HG02759 (cell line): ENCODE data around the gene ASPG.

Source experiments
- ATAC-seq: cut with Tn5 transposase; IDR thresholded peaks from one replicate; pipeline ENCODE4 v1.9.1; 2021; ENCODE audit warnings: mild to moderate bottlenecking, moderate library complexity; ENCODE audit not compliant: unreplicated experiment

ASPG gene

DNA sequence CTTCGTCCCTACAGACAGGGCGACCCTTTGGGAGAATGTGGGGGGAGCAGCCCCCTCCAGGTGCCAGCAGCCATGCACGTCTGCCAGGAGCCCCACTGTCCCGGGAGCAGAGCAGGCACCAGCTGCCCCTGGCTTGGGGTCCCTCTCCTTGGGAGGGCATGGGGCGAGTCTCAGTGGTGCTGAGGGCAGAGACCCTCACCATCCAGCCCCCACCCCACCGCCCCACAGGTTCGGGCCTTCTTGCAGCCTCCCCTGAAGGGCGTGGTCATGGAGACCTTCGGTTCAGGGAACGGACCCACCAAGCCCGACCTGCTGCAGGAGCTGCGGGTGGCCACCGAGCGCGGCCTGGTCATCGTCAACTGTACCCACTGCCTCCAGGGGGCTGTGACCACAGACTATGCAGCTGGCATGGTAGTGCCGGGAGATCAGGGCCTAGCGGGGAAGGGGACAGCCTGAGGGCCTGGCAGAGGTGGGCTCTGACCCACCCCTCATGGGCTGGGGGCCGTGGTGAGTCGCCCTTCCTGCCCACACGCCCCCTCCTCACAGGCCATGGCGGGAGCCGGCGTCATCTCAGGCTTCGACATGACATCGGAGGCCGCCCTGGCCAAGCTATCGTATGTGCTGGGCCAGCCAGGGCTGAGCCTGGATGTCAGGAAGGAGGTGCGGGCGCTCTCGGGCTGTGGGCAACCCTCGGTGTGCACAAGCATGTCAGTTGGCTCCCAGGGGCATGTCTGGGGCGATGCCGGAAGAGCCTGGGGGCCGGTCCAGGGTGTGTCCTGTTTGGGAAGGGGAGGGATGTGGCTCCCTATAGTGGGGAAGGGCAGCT lies 18.8 kb downstream of the ASPG start:
- no peak for ATAC-seq

DNA sequence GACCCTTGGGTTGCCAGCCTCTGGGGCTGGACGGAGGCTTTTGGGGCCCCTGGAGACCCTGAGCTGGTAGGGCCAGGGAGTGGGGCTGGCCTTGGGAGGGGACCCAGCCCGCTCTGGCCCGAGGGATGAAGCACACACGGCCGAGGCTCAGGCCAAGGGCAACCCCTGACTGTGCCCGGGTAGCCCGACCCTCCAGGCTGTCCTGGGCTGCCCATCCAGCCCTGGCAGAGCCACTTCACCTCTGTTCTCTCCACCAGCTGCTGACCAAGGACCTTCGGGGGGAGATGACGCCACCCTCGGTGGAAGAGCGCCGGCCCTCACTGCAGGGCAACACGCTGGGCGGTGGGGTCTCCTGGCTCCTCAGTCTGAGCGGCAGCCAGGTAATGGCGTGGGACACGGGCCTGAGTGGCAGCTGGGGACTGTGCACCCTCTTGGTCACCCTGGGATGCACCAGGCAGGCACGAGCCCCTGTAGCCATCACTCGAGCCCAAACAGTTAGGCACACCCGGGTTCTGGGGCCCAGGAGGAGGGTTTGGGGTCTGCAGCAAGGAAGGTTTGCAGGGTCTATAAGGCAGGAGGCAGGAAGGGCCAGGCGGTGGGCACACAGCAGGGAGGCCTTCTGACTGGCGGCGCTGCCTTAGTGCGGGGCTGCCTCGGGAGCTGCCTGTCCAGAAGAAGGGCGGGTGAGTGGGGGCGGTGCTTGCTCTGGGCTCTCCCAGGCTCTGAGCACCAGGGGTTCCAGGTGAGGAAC lies 19.7 kb downstream of the ASPG start:
- ATAC-seq = no peak

- no peak for ATAC-seq
These were observed 20.4 kb downstream of the ASPG start for GRCh38 chr14:104105822-104106470.

- no peak for ATAC-seq
These were observed 21.0 kb downstream of the ASPG start for GRCh38 chr14:104106471-104106991.

GRCh38 chr14:104107101-104107581 lies 21.6 kb downstream of the ASPG start:
- ATAC-seq = no peak

DNA sequence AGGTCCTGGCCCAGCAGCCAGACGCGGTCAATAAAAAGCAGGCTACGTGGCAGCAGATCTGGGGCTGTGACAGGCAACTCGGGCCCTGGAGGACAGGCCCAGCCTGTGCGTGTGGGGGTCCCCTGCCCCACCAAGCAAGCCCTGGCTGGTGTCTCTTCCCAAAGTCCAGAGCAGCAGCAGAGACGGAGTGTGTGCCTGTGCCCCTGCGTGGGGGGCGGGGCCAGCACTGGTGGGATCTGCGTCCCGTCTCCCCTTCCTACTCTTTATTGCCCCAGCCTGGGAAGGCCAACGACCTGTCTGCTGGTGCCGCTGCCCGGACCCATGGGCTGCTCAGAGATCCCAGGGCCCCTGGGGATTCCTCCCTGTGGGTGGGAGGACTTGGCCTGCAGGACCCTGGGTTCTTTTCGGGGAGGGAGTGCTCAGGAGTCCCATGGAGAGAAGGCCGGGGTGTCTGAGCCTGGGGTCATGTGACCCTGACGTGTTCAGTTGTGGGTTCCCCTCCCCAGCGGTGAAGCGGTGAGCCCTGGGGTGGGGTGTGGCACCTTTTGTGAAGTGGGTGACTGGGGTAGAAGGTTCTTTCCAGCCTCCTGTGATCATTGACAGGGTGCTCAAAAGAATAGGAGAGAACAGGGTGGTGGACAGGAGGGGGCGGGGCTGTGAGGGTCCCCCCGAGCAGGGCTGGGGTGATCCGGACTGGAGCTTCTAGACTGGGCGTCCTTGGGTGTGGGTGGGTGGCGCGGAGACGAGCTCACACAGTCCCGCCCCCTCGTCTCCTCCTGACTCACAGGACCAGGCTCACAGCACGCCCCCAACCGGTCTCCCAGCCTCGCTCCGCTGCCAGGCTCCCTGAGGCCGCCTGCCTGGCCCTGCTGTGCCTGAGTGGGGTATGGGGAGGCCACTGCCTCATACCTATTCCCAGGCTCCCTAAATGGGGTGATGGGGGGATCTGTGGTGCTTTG lies 22.4 kb downstream of the ASPG start:
- ATAC-seq = no peak

GRCh38 chr14:104108570-104109541 lies 23.4 kb downstream of the ASPG start:
- ATAC-seq = no peak

- no peak for ATAC-seq
These were observed 24.3 kb downstream of the ASPG start for GRCh38 chr14:104109731-104110361.

- ATAC-seq = no peak
These were observed 25.1 kb downstream of the ASPG start for GRCh38 chr14:104110491-104111209.

- no peak for ATAC-seq
These were observed 26.0 kb downstream of the ASPG start for GRCh38 chr14:104111301-104112112.

DNA sequence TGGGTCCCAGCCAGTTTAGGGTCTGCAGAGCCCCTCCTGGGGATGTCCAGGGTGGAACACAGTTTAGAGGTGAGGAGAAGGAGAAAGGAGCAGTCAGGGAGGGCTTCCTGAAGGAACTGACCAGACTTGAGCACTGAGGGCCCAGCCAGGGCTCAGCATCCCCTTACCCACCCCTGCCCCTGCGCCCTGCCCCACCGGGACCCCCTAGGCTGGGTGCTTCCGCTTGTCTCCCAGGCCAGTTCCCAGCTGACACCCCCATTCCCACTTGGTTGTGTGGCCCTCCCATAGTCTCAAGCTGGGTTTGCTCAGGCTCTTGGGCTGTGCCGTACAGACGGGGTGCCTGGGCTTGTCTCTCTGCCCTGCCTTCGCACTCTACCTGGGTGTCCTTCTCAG lies 26.6 kb downstream of the ASPG start:
- no peak for ATAC-seq

DNA sequence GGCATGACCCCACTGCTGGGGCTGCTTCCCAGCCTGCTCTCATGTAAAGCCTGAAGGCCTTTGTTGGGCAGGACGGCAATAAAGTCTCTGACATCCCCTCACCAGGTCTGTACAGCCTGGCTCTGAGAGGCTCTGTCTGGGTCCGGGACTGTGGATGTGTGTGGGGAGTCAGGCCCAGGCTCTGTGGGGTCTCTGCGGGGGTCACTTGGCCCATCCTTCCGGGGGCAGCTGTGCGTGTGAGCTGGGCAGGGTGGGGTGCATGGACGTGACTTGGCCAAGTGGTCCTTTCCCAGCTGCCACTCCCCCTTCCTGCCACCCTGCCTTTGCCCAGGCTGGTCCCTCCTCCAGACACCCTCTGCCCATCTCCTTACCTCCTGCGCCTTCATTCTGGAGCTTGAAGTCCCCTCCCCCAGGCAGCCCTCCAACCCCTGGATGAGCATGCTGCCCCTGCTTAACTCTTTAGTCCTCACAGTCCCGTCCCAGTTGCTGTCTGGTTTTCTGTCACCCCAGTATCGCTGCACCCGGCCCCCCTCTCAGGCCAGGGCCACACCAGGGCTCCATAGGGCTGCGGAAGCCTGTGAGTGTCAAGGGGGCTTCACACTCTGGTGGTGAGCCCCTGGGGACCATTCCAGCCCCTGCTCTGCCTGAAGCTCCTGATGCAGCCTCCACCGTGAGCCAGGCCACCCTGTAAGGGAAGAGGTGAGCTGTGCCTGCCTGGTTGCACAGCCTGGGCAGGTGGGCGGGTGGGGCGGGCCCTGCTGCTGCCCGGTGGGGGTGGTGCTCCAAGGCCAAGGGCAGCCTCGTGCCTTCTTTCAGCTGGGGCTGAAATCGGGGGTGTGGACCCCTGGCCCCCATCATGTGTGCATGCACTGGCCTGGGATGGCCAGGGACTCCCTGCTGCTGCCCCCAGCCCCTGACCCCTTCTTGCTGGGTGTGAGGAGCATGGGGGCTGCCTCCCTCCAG lies 27.4 kb downstream of the ASPG start:
- ATAC-seq = no peak

- ATAC-seq = no peak
These were observed 28.3 kb downstream of the ASPG start for GRCh38 chr14:104113631-104114420.

DNA sequence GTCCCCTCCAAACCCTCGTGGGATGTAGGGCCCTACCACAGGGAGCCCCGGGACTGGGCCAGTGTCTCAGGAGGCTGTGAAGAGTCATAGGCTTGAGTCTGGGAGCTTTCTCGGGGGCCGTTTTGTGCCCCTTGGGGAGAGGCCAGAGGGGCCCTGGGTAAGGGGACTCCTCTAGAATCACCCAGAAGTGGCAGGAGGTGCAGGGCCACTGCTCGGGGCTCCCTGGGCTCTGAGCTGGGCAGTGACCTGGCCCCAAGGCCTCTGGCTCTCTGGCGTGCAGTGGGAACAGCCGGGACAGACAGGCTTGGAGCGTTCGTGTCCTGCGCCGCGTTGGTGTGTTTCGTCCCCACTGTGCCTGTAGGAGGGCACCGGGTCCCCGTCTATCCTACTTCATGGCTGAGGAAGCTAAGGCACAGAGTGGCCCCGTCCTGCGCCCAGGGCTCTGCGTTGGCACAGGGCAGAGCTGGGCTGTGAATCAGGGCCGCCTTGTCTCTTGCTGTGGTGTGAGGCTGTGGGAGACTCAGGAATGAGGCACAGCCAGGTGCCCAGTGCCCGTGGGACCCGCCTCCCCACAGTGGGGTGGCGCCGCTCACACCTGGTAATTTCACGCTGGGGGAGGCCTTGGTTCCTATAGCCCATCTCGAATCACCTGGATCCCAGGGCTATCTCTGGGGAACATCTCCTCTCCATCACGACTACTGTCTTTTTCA lies 29.1 kb downstream of the ASPG start:
- no peak for ATAC-seq
